ENCODE measurements around the gene NFAM1.

The NFAM1 gene

GRCh38 chr22:42452916-42453315 is 20.7 kb upstream of the NFAM1 start (continued):
- TF ChIP-seq, protein P1, sequence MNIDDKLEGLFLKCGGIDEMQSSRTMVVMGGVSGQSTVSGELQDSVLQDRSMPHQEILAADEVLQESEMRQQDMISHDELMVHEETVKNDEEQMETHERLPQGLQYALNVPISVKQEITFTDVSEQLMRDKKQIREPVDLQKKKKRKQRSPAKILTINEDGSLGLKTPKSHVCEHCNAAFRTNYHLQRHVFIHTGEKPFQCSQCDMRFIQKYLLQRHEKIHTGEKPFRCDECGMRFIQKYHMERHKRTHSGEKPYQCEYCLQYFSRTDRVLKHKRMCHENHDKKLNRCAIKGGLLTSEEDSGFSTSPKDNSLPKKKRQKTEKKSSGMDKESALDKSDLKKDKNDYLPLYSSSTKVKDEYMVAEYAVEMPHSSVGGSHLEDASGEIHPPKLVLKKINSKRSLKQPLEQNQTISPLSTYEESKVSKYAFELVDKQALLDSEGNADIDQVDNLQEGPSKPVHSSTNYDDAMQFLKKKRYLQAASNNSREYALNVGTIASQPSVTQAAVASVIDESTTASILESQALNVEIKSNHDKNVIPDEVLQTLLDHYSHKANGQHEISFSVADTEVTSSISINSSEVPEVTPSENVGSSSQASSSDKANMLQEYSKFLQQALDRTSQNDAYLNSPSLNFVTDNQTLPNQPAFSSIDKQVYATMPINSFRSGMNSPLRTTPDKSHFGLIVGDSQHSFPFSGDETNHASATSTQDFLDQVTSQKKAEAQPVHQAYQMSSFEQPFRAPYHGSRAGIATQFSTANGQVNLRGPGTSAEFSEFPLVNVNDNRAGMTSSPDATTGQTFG (tag by site-specific recombination; IDR thresholded peaks at IDR 0.05; ENCODE audit: borderline replicate concordance), result no peak
- TF ChIP-seq PRDM1 (tag by site-specific recombination; IDR thresholded peaks at IDR 0.05), result no peak
- TF ChIP-seq HOXD13 (CRISPR knock-in tag; IDR thresholded peaks at IDR 0.05; ENCODE audit: borderline replicate concordance), result no peak
- TF ChIP-seq ZSCAN16 (tag by site-specific recombination; IDR thresholded peaks at IDR 0.05), result no peak
- TF ChIP-seq ZNF560 (tag by site-specific recombination; IDR thresholded peaks at IDR 0.05; ENCODE audit: borderline replicate concordance), result no peak

DNA sequence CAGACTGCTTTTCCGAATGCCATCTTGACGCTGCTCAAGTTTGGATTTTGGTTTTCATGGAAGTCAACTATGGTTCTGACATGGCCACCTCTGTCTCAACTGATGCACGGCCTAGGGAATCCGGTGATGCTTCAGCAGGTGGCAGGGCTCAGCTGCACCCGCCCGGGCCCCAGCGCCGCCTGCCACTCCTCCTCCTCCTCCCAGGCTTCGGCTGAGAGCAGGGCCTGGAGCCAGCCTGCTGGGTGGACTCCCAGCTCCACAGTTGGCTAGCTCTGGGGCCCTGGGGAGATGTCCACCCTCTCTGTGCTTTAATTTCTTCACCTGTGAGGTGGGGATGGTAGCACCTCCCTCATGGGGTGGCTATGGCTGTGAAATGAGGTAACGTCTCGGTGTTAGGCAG is 20.3 kb upstream of the NFAM1 start:
- no peak for TF ChIP-seq MEIS1 (CRISPR knock-in tag; IDR thresholded peaks at IDR 0.05; ENCODE audit: borderline replicate concordance)
- TF ChIP-seq ZBTB49 (tag by site-specific recombination; IDR thresholded peaks at IDR 0.05; ENCODE audit: low read depth), result no peak
- TF ChIP-seq ZNF544 (tag by site-specific recombination; IDR thresholded peaks at IDR 0.05), result no peak
- TF ChIP-seq ZEB2 (tag by site-specific recombination; IDR thresholded peaks at IDR 0.05), result no peak
- no peak for TF ChIP-seq ZSCAN23 (tag by site-specific recombination; IDR thresholded peaks at IDR 0.05)
- no peaks in the 10 kb centered on the region for H3K36me3 ChIP-seq (ENCODE audit: control insufficient read depth in 2 of 2, insufficient read depth in 1 of 2, low read length in 2 of 2)
- H3K4me3 ChIP-seq (ENCODE audit: low read depth, low read length), result no peak overlapping the region
- no peak overlapping the region for H3K27ac ChIP-seq (ENCODE audit: extremely low read depth, low read depth, low read length)
- no peaks in the 10 kb centered on the region for H3K4me1 ChIP-seq (ENCODE audit: control insufficient read depth, insufficient read depth, low read length)
- H3K9me3 ChIP-seq (ENCODE audit: control insufficient read depth, insufficient read depth, low read depth, low read length), result no peaks in the 10 kb centered on the region
- POLR2A ChIA-PET, result no interaction called here
- CTCF ChIA-PET, result interaction anchor here (1.0 to 1.4 kb wide), 3 partner anchors 8 to 180 kb away, joined by 3 to 8 read pairs (median 3); no protein-coding TSS in a partner anchor

DNA sequence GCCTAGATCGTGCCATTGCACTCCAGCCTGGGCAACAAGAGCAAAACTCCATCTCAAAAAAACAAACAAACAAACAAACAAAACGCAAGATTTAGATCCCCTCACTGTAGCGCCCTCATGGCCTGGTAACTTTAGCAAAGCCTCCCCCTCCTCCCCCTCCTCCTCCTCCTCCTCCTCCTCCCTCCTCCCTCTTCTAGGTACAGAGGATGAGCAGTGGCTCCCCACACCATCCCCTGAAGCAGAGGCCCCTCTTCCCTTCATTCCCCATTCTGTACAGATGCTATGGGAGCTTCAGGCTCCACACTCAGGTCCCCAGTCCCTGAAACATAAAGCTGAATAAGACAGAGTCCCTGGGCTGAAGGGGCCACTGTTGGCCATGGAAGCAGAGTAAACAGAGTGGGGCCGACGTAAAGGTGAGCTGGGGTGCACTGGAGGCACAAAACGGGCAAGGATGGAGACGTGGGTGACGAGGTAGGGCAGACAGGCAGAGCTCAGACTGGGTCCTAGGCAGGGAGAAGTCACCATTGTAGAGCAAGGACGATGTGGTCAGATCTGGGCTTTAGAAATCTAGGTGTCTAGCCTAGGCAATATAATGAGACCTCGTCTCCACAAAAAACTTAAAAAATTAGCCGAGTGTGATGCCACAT is 19.4 kb upstream of the NFAM1 start:
- no peak overlapping the region for H3K4me3 ChIP-seq (ENCODE audit: low read depth, low read length)
- no peaks in the 10 kb centered on the region for H3K4me1 ChIP-seq (ENCODE audit: control insufficient read depth, insufficient read depth, low read length)
- ChIA-PET CTCF (interaction anchor here (1.0 kb wide), 1 partner anchor 179 kb away, joined by 3 read pairs; no protein-coding TSS in a partner anchor), POLR2A (interaction anchor here (0.6 kb wide), 1 partner anchor 60 kb away, joined by 10 read pairs; no protein-coding TSS in a partner anchor)
- H3K27ac ChIP-seq (ENCODE audit: extremely low read depth, low read depth, low read length), result no peak overlapping the region
- H3K9me3 ChIP-seq (ENCODE audit: control insufficient read depth, insufficient read depth, low read depth, low read length), result no peaks in the 10 kb centered on the region
- no peaks in the 10 kb centered on the region for H3K36me3 ChIP-seq (ENCODE audit: control insufficient read depth in 2 of 2, insufficient read depth in 1 of 2, low read length in 2 of 2)
- TF ChIP-seq ZFHX2 (tag by site-specific recombination; conservative IDR thresholded peaks at IDR 0.05), result no peak
- TF ChIP-seq ZNF645 (tag by site-specific recombination; IDR thresholded peaks at IDR 0.05), result no peak
- TF ChIP-seq, protein P2, sequence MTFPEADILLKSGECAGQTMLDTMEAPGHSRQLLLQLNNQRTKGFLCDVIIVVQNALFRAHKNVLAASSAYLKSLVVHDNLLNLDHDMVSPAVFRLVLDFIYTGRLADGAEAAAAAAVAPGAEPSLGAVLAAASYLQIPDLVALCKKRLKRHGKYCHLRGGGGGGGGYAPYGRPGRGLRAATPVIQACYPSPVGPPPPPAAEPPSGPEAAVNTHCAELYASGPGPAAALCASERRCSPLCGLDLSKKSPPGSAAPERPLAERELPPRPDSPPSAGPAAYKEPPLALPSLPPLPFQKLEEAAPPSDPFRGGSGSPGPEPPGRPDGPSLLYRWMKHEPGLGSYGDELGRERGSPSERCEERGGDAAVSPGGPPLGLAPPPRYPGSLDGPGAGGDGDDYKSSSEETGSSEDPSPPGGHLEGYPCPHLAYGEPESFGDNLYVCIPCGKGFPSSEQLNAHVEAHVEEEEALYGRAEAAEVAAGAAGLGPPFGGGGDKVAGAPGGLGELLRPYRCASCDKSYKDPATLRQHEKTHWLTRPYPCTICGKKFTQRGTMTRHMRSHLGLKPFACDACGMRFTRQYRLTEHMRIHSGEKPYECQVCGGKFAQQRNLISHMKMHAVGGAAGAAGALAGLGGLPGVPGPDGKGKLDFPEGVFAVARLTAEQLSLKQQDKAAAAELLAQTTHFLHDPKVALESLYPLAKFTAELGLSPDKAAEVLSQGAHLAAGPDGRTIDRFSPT (tag by site-specific recombination; IDR thresholded peaks at IDR 0.05), result no peak
- no peak for TF ChIP-seq ZNF341 (tag by site-specific recombination; IDR thresholded peaks at IDR 0.05; ENCODE audit: low read depth)
- no peak for TF ChIP-seq ZNF114 (tag by site-specific recombination; IDR thresholded peaks at IDR 0.05)
- TF ChIP-seq, protein P3, sequence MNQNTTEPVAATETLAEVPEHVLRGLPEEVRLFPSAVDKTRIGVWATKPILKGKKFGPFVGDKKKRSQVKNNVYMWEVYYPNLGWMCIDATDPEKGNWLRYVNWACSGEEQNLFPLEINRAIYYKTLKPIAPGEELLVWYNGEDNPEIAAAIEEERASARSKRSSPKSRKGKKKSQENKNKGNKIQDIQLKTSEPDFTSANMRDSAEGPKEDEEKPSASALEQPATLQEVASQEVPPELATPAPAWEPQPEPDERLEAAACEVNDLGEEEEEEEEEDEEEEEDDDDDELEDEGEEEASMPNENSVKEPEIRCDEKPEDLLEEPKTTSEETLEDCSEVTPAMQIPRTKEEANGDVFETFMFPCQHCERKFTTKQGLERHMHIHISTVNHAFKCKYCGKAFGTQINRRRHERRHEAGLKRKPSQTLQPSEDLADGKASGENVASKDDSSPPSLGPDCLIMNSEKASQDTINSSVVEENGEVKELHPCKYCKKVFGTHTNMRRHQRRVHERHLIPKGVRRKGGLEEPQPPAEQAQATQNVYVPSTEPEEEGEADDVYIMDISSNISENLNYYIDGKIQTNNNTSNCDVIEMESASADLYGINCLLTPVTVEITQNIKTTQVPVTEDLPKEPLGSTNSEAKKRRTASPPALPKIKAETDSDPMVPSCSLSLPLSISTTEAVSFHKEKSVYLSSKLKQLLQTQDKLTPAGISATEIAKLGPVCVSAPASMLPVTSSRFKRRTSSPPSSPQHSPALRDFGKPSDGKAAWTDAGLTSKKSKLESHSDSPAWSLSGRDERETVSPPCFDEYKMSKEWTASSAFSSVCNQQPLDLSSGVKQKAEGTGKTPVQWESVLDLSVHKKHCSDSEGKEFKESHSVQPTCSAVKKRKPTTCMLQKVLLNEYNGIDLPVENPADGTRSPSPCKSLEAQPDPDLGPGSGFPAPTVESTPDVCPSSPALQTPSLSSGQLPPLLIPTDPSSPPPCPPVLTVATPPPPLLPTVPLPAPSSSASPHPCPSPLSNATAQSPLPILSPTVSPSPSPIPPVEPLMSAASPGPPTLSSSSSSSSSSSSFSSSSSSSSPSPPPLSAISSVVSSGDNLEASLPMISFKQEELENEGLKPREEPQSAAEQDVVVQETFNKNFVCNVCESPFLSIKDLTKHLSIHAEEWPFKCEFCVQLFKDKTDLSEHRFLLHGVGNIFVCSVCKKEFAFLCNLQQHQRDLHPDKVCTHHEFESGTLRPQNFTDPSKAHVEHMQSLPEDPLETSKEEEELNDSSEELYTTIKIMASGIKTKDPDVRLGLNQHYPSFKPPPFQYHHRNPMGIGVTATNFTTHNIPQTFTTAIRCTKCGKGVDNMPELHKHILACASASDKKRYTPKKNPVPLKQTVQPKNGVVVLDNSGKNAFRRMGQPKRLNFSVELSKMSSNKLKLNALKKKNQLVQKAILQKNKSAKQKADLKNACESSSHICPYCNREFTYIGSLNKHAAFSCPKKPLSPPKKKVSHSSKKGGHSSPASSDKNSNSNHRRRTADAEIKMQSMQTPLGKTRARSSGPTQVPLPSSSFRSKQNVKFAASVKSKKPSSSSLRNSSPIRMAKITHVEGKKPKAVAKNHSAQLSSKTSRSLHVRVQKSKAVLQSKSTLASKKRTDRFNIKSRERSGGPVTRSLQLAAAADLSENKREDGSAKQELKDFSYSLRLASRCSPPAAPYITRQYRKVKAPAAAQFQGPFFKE (tag by site-specific recombination; IDR thresholded peaks at IDR 0.05; ENCODE audit: borderline replicate concordance), result no peak

Measured in HEK293 (cell line).